ENCODE data around the gene CFAP53.
"Not testable (repeated sequence)": the region's sequence is repeated elsewhere in the genome, so short reads cannot be mapped to it uniquely, and the experiment has no call there.

Gene CFAP53

DNA sequence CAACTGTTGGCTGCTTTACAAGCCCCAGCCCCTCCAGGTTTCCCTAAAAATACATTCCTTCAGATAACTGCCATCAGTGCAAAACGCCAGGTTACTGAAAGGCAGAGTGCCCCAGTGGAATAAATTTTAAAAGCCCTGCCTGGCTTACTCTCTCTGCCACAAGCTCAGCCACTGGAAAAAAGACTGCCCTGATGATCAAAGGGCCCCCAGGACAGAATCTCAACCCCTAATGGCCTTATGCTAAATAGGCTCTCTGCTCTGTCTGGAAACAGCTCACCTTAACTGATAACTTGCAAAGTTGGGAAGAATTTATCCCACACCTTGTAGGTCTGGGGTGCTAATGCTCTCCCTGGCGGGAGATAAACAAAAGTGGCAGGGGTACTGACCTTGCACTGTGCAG, 33.9 kb downstream of the CFAP53 start:
- no peak overlapping the region for H3K4me3 ChIP-seq (ENCODE audit: low read length)
- DNase-seq (ENCODE audit: low read depth): no peak
- TF ChIP-seq, protein P1, sequence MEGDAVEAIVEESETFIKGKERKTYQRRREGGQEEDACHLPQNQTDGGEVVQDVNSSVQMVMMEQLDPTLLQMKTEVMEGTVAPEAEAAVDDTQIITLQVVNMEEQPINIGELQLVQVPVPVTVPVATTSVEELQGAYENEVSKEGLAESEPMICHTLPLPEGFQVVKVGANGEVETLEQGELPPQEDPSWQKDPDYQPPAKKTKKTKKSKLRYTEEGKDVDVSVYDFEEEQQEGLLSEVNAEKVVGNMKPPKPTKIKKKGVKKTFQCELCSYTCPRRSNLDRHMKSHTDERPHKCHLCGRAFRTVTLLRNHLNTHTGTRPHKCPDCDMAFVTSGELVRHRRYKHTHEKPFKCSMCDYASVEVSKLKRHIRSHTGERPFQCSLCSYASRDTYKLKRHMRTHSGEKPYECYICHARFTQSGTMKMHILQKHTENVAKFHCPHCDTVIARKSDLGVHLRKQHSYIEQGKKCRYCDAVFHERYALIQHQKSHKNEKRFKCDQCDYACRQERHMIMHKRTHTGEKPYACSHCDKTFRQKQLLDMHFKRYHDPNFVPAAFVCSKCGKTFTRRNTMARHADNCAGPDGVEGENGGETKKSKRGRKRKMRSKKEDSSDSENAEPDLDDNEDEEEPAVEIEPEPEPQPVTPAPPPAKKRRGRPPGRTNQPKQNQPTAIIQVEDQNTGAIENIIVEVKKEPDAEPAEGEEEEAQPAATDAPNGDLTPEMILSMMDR (conservative IDR thresholded peaks at IDR 0.05; ENCODE audit: low read depth, low read length): no peak

GRCh38 chr18:50231621-50232020, 34.7 kb downstream of the CFAP53 start:
- DNase-seq (ENCODE audit: low read depth): no peak
- H3K4me3 ChIP-seq (ENCODE audit: low read length): no peak overlapping the region

DNA sequence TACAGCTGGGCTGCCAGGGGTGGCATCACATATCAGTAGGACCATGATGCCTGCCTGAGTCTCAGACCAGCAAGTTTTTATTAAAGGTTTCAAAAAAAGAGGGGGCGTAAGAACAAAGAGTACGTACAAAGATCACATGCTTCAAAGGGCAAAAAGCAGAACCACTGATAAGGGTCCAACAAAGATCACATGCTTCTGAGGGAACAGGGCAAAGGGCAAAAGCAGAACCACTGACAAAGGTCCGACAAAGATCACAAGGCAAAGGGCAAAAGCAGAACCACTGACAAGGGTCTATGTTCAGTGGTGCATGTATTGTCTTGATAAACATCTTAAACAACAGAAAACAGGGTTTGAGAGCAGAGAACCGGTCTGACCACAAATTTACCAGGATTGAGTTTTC, 46.0 kb downstream of the CFAP53 start:
- not testable (repeated sequence) for DNase-seq (ENCODE audit: low read depth)

More at GRCh38 chr18:50231621-50232020, 34.7 kb downstream of the CFAP53 start:
- TF ChIP-seq, protein P1 (conservative IDR thresholded peaks at IDR 0.05; ENCODE audit: low read depth, low read length): no peak

GRCh38 chr18:50218432-50219197, 47.7 kb downstream of the CFAP53 start:
- TF ChIP-seq, protein P1 (conservative IDR thresholded peaks at IDR 0.05; ENCODE audit: low read depth, low read length): peak; percentile 50
- H3K4me3 ChIP-seq (ENCODE audit: low read length): no peak overlapping the region
- no peak for DNase-seq (ENCODE audit: low read depth)

More for the DNA sequence above, 46.0 kb downstream of the CFAP53 start:
- not testable (repeated sequence) for H3K4me3 ChIP-seq (ENCODE audit: low read length)

DNA sequence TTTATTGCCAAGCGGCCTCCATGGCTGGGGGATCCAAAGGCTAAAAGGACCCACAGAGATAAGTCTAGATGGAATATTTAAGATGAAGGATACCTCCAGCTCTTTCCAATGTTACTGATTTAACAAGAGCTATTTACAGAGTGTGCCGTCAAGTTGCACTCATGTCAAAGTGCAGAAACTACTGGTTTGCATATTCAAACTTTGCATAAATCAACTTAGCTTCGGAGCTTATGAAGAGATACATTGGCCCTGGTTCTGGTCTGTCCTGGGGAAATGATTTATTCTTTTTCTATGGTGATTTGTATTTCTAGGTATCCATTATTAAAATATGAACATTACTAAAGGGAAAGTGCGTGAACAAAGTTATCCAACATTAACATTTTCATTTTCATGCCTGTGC, 57.0 kb downstream of the CFAP53 start:
- TF ChIP-seq, protein P1 (conservative IDR thresholded peaks at IDR 0.05; ENCODE audit: low read depth, low read length): no peak
- no peak for DNase-seq (ENCODE audit: low read depth)
- no peak overlapping the region for H3K4me3 ChIP-seq (ENCODE audit: low read length)

GRCh38 chr18:50207722-50208121, 58.6 kb downstream of the CFAP53 start:
- TF ChIP-seq, protein P1 (conservative IDR thresholded peaks at IDR 0.05; ENCODE audit: low read depth, low read length): no peak
- no peak overlapping the region for H3K4me3 ChIP-seq (ENCODE audit: low read length)
- DNase-seq (ENCODE audit: low read depth): no peak

- peak overlapping the region; percentile 25 for H3K4me3 ChIP-seq (ENCODE audit: low read length)
- TF ChIP-seq, protein P1 (conservative IDR thresholded peaks at IDR 0.05; ENCODE audit: low read depth, low read length): peak; percentile 83
- no peak for DNase-seq (ENCODE audit: low read depth)
Observed at GRCh38 chr18:50203801-50204604, 62.3 kb downstream of the CFAP53 start.

All from retinal pigment epithelial cell (primary cell).